H7 (cell line): Measurements from ENCODE around the gene C1QL1. TPM values are rescaled to one million over a fixed set of nuclear protein-coding genes. Genes with fewer than 3 reads are reported as not detected.

ENCODE experiments used
- DNase-seq: peaks from one replicate; pipeline ENCODE4 v3.0.0; 2012
- H3K27me3 ChIP-seq: 2 replicates; pipeline ENCODE4 v1.6.0; 2011; ENCODE audit warnings: mild to moderate bottlenecking, low read length; ENCODE audit not compliant: control insufficient read depth, insufficient read depth
- H3K36me3 ChIP-seq: replicated peaks from 2 replicates; pipeline ENCODE4 v1.5.1; 2011; ENCODE audit warnings: low read length; ENCODE audit not compliant: control insufficient read depth, insufficient read depth
- H3K4me3 ChIP-seq: 2 replicates; pipeline ENCODE4 v1.5.1; 2011; ENCODE audit warnings: low read depth, mild to moderate bottlenecking, control low read depth, low read length, moderate library complexity; ENCODE audit not compliant: insufficient read depth
- total RNA-seq: library from RNA; depleted of rRNA; stranded (reverse); fragments of >200 nt; shearing (Covaris generic); gene quantifications from 2 replicates; pipeline ENCODE4 v1.2.3, GENCODE V29; 2014

C1QL1 gene
- total RNA-seq, 1 experiment from 2014 or later: 12.7 TPM

GRCh38 chr17:44997733-44998520 lies 29.8 kb upstream of the C1QL1 start:
- no peak for DNase-seq
- Histone ChIP-seq H3K27me3 (no peaks in the 10 kb centered on the region), H3K4me3 (no peak overlapping the region), H3K36me3 (no peaks in the 10 kb centered on the region)

DNA sequence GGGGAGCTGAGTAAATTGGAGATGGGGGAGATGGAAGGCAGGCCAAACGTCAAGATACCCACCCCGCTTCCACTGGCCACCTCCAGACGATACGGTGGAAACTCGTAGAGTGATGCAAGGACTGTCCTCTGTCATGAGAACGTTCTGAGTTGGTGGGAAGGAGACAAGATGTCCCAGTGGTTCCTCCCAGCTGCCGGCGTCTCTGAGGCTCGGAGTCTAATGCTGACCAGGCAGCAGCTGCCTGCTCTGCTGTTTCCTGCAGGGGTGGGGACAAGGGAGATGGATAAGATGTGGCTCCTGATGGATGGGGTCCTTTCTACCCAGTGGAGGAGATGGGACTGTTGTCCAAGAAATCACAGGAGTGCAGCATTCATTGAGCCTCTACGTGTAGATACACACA lies 28.2 kb upstream of the C1QL1 start:
- Histone ChIP-seq H3K27me3 (no peaks in the 10 kb centered on the region), H3K4me3 (no peak overlapping the region), H3K36me3 (no peaks in the 10 kb centered on the region)
- no peak for DNase-seq

DNA sequence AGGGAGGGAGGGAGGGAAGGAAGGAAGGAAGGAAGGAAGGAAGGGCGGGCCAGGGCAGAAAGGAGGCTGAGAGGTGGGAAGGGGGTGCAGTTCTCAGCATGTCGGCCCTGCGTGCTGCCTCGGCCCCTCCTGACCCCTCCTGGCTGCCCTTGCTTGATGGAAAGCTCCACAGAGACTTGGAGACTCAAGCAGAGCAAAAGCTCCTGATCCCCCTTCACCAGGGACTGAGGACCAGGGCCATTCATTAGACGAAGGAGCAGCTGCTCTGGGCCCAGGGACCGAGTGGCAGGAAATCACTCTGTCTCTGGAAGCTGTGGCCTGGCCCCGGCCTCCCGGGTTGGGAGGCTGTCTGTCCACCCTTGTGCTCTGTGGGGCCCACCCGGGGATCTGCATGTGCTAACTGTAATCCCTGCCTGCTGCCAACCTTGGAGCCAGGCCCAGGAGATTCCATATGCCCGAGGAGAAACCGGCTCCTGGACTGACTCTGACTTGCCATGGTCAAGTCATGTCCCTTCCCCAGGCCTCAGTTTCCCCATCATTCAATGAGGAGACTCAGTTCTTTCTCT lies 27.4 kb upstream of the C1QL1 start:
- Histone ChIP-seq H3K4me3 (no peak overlapping the region), H3K36me3 (no peaks in the 10 kb centered on the region), H3K27me3 (no peaks in the 10 kb centered on the region)
- DNase-seq: no peak

- Histone ChIP-seq H3K36me3 (no peaks in the 10 kb centered on the region), H3K27me3 (no peaks in the 10 kb centered on the region), H3K4me3 (no peak overlapping the region)
- DNase-seq: no peak
Measured at GRCh38 chr17:44992242-44992939, 24.3 kb upstream of the C1QL1 start.

DNA sequence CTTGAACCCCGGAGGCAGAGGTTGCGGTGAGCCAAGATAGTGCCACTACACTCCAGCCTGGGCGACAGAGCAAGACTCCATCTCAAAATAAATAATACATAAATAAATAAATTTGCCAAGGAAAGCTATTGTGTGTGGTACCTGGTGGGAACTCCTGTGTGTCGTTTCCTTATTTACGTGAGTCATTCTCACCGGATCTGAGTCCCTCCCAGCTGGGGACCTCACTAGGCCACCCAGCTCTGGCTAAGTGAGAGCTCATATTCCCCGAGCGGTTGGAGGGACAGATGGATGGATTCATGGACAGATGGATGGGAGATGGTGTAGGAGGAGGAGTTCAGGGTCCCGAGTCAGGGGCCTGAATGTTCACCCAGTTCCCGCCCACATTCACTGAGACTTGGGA lies 22.9 kb upstream of the C1QL1 start:
- no peaks in the 10 kb centered on the region for H3K27me3 ChIP-seq
- DNase-seq: no peak
- H3K36me3 ChIP-seq: no peaks in the 10 kb centered on the region
- H3K4me3 ChIP-seq: no peak overlapping the region

DNA sequence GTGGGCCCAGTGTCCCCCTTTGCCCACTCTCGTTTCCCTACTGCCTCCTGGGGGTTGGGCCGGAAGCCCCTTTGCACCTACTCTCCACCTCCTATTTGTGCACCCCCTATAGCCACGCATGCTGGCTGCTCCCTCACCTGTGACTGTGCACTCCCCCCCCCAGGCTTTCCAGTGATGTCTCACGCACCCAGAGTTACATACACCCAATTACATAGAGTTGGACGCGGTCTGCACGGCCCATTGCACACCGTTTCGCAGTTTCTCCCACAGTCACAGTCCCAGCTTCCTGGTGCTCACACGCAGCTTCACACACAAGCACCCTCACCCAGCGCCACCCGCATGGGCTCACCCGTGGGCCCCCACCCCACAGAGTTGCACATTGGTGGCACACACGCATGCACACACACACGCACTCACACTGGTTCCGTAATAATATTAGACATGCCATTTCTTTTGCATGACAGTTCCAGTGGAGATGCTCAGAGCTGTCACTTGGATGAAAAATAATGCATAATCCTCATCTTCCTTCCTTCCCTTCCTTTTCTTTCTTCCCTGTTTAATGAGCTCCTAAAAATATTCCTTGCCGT lies 21.5 kb upstream of the C1QL1 start:
- Histone ChIP-seq H3K27me3 (no peaks in the 10 kb centered on the region), H3K36me3 (no peaks in the 10 kb centered on the region), H3K4me3 (no peak overlapping the region)
- no peak for DNase-seq

DNA sequence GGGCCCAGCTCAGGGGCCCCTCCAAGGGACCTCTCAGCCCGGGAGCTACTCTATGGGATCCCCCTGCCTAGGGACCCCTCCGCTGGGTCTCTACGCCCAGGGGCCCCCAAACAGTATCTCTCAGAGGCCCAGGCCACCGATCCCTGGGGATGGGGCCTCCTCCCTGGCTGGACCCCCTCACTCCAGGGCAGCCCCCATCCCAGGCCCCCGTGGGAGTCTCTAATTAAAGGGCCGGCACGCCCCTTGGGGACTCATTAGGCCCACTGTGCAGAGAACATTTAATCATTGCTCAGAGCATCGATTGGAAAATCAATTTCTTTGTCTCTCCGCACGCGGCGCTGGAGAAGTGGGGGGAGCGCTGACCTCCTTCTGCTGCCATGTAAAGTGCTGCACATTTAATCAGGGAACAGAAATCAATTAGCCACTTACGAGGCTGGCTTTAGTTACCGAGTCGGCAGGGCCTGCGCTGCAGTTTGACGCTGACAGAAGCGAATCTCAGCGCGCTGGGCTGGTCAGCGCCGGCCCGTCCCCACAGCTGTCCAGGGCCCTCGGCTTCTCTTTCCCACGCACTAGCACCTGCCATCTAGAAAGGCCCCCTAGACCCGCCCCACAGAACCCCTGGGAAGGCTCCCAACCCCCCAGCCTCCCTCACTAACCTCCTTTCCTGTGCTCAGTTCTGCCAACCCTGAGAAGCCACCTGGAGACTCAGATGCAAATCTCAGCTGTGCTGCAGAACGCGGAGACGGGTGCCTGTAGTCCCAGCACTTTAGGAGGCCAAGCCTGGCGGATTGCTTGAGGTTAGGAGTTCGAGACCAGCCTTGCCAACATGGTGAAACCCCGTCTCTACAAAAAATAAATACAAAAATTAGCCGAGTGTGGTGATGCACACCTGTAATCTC lies 20.2 kb upstream of the C1QL1 start:
- peak overlapping the region; percentile 35 for H3K4me3 ChIP-seq
- peak; percentile 80 for DNase-seq

DNA sequence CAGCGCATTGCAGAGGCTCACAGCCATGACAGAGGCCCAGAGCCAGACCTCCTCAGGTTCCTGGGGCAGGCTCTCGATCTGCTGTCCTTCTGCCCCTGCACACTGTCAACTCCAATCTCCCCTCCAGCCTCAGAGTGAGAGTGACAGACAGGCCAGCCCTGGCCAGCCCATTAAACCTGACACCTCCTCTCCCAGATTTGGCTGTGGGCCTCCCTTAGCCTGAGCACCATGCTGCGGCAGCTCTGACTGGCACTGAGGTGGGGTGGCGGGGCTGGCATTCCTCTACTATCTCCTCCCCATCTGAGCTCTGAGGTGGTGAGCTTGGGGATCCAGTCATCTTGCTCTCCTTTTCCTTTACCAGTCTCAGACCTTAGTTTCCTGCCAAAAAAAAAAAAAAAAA lies 15.5 kb upstream of the C1QL1 start:
- DNase-seq: no peak
- Histone ChIP-seq H3K36me3 (no peaks in the 10 kb centered on the region), H3K4me3 (no peak overlapping the region), H3K27me3 (no peaks in the 10 kb centered on the region)

More for the DNA sequence above, 20.2 kb upstream of the C1QL1 start:
- H3K27me3 ChIP-seq: no peaks in the 10 kb centered on the region
- H3K36me3 ChIP-seq: no peaks in the 10 kb centered on the region

- Histone ChIP-seq H3K27me3 (peaks cover 2% of the 10 kb centered on the region), H3K36me3 (no peaks in the 10 kb centered on the region), H3K4me3 (no peak overlapping the region)
- DNase-seq: no peak
Measured at GRCh38 chr17:44982113-44982702, 14.1 kb upstream of the C1QL1 start.

GRCh38 chr17:44981221-44981968 lies 13.3 kb upstream of the C1QL1 start:
- no peak for DNase-seq
- H3K36me3 ChIP-seq: no peaks in the 10 kb centered on the region
- no peak overlapping the region for H3K4me3 ChIP-seq
- peaks cover 2% of the 10 kb centered on the region for H3K27me3 ChIP-seq

DNA sequence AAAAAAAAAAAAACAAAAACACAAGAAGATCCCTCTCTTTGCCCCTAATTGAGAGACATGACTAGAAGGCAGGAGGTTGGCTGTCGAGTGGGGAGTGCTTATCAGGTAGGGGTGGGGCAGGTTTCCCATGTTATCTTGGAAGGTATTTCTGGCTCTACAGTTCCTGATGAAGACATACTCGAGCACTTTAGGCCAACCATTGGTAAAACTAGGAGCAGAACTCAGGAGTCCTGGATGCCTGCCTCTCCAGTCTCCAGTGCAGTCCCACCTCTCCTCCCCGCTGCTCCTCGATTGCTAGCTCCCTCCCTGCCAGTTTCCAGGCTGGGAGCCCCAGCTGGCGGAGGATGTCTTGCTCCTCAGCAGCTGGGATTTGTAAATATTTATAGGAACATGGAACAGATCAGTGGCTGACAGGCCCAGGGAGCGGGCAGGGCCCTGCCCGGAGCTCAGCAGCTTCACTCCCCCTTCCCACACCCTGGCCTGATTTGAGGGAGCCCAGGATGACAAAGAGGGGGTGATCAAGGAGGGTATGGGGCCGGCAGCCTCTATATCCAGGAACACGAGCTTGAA lies 11.4 kb upstream of the C1QL1 start:
- H3K4me3 ChIP-seq: no peak overlapping the region
- peaks cover 2% of the 10 kb centered on the region for H3K27me3 ChIP-seq
- H3K36me3 ChIP-seq: no peaks in the 10 kb centered on the region
- no peak for DNase-seq

- H3K36me3 ChIP-seq: no peaks in the 10 kb centered on the region
- H3K4me3 ChIP-seq: no peak overlapping the region
- DNase-seq: no peak
- H3K27me3 ChIP-seq: peaks cover 2% of the 10 kb centered on the region
Measured at GRCh38 chr17:44978807-44979206, 10.7 kb upstream of the C1QL1 start.
